ENCODE measurements around the gene PLOD1.
"Not testable (repeated sequence)": the region's sequence is repeated elsewhere in the genome, so short reads cannot be mapped to it uniquely, and the experiment has no call there.

PLOD1 gene

DNA sequence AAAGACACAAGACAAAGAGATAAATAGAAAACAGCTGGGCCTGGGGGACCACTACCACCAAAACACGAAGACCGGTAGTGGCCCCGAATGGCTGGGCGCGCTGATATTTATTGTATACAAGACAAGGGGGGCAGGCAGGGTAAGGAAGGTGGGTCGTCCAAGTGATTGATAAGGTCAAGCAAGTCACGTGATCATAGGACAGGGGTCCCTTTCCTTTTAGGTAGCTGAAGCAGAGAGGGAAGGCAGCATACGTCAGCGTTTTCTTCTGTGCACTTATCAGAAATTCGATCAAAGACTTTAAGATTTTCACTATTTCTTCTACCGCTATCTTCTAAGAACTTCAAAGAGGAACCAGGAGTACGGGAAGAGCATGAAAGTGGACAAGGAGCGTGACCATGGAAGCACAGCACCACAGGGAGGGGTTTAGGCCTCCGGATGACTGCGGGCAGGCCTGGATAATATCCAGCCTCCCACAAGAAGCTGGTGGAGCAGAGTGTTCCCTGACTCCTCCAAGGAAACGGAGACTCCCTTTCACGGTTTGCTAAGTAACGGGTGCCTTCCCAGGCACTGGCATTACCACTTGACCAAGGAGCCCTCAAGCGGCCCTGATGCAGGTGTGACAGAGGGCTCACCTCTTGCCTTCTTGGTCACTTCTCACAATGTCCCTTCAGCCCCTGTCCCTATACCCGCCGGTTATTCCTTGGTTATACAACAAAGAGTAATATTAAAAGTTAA, 21.9 kb upstream of the PLOD1 start:
- not testable (repeated sequence) for DNase-seq

DNA sequence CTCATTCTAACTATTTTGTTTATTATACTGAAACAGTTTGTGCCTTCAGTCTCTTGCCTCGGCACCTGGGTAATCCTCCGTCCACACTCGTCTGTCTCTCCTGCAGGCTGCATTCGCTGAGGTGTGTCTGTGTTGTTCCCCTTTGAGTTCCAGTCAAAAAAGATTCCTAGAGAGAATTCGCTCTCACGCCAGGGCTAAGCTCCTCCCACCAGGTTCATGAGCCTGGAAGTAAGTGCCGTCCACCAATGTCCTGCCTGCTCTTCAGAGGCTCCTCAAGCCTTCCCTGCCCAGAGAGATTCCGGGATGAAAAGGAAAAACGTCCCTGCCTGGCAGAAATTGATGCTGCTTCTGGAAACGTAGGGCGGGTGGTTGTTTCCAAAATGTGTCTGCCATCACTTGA, 21.2 kb upstream of the PLOD1 start:
- no peak for DNase-seq

DNA sequence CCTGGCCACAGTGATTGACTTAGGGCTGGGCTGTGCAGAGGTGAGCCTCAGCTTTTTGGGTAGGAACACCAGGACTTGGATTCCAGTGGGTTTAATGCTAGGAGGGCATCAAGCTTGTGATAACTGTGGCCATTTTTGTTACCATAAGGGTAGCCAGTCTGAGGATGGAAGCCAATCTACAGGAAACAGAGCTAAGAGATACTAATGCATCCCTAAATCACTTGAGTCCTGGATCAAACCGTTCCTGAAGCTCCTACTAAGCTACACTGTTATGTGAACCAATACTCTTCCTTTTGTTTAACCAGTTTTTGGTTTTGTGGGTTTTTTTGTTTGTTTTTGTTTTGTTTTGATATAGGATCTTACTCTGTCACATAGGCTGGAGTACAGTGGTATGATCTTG, 20.5 kb upstream of the PLOD1 start:
- DNase-seq, result no peak

DNA sequence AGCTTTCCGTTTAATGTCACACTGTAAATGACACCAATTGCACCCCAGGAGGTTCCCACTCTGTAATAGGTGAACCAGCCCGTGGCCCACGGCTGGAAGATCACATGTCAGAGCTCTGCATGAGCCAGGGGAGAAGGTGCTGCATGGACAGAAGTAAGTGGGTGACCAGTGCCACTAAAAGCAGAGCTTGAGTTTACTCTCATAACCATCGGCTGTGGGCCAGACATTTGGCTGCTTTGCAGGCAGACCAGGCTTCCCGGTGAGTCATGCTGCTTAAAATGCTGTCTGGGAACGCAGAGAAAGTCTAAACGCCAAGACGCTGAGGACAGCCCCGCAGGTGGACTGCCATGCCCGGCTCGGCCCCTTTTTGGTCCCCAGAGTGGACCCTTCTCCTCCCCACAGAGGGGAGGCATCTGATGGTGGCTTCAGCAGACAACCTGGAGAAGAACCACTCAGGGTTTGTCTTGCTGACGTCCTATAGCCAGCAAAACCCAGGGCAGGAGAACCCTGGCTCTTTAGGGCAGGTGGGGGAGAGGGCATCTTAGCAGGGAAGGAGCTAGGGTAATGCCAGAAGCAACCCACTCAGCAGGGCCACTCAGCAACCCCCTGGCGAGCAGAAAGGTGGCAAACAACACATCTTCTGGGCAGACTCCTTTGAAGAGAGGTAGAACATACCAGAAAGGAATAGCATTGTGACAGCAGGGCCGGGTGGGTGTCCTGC, 15.6 kb upstream of the PLOD1 start:
- DNase-seq, result no peak

DNA sequence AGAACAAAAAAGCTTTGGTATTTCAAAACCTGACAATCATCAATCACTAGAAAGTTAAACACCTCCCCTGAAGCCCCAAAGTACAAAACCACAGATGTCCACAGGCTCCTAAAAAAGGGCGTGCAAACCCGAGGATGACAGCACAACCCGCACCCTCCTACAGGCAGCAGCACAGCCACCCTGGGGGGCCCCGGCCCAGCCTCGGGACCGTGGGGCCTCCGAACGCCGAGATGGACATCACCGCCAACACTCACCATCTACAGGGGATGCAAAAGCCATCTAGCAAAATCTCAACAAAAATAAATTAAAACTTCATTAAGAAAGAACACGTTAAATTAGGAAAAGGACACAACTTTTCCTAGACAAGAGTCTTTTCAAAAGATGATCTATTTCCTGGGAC, 14.9 kb upstream of the PLOD1 start:
- DNase-seq, result no peak

DNA sequence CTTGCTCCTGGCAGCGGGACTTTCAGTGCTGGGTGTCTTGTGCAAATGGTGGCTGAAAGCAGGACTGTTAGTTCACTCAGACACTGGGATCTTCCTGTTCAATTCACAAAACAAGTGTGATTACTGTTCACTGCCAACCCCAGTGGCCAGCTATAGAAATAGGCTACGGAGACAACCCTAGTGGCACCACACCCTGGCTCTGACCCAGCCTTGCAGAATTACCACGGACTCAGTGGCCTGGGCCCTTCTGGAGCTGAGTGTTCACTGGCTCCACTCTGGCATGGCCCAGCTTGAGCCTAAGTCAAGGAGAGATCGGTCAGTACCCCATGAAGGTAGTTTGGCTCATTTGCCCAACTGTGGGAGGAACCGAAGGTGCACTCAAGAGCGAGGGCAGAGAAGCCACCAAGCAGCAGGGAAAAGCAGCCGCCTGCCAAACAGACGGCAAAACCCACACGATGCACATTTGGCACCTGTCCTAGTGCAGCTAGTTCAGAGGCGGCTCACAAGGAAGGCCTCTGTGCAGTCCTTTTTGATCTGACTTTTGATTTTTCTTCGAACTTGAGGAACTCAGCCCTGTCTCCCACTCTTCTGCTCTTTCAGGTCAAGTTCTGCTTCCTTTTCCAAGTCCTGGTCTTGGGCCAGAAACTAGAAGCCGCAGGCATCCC, 14.1 kb upstream of the PLOD1 start:
- no peak for DNase-seq

DNA sequence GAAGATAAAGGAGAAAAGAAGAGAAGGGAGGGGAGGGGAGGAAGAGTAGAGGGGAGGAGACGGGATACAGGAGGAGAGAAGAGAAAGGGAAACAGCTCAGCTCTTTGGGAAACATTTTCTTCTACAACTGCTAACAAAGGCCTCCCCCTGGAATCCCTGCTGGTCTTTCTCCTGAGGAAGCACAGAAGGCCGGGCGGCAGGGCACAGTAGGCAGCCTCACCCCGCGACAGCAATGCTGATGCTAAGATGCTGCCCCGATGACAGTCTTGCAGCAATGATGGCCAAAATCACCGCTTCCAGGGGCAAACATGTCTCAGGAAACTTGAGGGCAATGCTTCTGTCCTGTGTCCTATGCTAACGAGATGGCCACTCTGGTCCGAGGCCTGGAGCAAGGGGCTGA, 13.5 kb upstream of the PLOD1 start:
- DNase-seq, result no peak

DNA sequence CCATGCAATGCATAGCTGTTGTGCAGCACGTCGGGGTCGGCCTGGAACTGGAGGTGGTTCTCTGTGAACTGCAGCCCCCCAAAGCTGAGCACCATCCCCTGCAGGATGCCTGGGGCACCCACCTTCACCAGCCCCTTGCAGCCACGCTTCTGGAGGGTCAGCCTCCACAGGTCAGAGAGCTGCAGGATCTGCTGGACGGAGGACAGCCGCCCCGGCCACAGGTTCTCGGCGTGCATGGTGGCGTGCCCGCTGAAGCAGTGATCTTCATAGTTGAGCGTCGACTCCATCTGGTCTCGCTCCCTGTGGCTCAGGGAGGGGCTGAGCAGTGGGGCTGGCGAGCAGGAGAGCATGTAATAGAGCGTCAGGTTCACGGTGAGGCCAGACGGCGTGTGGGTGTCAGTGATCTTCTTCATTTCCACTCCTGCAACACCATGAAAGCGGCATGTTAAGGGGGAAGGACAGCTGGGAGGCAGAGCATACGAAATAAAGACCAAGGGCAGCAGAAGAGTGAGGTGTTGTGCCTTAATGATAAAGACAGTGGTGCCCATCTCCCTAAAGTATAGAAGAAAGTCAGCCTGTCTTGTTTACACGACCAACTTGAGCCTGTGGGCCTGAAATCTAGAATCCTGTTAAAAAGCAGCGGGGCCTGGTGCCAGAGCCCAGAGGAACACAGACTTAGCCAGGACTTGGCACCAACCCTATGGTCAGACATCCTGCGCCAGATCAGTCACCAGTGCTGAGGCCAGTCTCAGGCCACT, 11.3 kb upstream of the PLOD1 start:
- DNase-seq, result no peak

DNA sequence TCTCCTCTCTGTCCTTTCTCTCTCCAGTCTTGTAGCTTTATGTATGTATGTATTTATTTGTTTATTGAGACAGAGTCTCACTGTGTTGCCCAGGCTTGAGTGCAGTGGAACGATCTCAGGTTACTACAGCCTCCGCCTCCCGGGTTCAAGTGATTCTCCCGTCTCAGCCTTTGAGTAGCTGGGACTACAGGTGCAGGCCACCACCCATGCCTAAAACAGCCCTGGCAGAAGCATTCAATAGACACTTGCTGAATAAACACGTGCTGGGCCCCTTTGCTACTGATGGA, 10.7 kb upstream of the PLOD1 start:
- no peak for DNase-seq

DNA sequence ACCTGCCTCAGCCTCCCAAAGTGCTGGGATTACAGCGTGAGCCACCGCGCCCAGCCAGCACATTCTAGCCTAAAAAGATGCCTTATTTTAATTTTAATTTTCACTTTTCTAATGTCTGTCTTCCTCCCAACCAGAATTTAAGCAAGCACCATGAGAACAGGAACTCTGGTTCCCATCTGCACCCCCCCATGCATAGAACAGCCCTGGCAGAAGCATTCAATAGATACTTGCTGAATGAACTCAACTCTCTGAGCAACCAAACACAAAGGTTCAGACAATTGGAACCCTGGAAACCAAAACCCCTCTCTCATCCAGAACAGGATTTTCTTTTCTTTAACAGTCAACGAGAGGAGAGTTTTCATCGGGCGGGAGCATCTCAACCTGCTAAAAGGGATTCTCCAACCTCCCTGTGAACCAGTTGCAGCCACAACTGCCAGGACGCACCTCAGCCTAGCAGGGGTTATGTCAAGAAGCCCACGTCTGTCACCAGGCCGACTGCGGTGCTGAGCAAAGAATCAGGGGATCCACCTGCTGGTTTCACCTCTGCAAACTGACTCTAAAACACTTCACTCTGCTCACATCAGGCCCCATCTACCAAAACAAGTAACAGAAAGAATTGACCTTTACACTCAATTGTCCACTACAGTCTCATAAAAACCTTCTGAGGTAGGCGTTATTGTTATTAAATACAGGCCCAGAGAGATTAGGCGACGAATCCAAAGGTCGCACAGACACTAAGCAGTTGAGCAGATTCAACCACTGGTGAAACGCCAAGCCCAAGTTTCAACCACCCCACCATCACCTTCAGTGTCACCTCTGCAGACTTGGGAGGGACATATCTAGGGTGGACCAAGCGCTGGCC, 10.0 kb upstream of the PLOD1 start:
- DNase-seq, result no peak

DNA sequence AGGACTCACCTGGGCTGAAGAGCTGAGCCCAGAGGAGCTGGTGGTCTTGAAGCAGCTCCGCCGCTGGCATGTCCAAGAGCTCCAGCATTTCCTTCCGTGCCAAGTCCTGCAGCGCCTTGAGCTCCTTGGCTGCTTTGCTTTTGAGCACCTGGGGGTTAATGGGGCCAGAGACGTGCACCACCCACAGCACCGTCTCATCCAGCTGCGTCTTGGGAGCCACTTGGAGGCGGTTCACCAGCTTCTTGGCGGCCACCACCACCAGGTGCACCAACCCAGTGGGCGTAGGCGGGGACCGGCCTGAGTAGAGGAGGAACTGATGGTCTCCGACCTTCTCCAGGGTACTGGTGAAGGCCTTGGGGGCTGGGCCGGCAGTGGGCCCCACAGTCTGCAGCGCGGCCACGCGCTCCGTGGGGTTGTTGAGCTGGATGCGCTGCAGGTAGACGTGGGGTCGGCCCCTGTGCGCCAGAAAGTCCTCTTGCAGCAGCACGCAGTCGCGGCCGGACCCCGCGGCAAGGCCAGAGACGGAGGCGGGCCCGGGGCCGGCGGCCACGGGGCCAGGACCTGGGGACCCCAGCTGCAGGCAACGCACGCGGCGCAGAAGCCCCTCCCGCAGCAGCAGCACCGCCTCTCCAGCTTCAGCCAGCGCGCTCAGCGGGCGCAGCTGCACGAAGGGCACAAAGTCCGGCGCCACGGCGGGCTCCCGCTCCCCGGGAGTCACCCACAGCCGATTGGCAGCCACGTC, 9.2 kb upstream of the PLOD1 start:
- DNase-seq, result not testable (repeated sequence)

DNA sequence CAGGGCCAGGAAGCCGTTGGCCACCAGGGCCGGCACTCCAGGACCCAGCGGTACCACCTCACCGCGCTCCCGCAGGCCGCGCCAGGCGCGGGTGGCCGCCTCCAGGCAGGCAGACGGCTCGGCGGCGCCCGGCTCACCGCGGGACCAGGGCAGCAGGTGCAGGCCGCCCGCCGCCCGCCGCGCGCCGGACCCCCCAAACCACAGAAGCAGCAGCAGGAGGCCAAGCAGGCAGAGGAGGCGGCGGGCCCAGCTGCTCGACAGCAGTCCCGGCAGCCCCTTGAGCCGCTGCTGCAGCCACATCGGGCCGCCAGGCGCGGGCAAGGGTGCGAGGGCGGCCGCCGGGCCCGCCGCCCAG, 8.6 kb upstream of the PLOD1 start:
- no peak for DNase-seq

DNA sequence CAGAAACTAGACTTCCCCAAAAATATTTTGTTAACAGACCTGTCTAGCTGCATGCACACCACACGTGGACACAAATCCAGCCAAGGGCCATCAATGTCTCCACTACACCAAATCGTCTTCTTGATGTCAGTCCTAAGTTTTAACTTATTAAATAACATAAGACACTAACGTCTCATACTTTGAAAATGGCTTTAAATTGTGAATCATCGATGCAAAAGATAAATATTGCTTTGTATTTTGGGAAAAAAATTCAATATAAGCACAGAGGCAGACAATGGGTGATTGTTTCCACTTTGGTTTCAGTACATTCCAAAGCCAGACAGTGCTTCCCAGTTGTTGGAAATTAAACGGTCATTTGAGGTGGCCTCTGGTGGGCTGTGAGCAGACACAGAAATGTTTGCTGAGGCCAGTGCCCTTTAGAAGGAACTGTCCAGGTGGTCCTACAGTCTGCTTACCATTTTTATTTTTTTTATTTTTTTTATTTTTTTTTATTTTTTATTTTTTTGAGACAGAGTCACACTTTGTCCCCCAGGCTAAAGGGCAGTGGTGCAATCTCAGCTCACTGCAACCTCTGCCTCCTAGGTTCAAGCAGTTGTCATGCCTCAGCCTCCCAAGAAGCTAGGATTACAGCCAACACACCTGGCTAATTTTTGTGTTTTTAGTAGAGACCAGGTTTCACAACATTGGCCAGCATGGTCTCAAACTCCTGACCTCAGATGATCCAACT, 6.5 kb upstream of the PLOD1 start:
- no peak for DNase-seq

DNA sequence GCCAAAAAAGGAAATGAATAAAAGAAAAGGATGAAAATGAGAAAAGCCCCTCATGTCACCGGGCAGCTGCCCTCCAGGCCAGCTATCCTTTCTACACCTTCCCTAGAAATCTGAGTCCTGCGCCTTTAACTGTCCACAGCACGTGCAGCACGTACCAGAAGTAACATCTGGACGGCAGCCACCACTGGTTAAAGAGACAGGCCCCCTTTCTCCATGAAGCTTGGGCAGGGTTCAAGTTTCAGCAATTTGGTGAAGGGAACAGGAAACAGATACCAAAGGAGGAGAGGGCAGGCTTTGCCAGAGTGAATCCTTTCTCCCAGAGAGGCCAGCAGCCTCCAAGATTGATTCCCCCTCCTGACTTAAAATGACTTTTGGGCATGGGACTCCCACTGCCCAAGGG, 4.7 kb upstream of the PLOD1 start:
- DNase-seq, result no peak

DNA sequence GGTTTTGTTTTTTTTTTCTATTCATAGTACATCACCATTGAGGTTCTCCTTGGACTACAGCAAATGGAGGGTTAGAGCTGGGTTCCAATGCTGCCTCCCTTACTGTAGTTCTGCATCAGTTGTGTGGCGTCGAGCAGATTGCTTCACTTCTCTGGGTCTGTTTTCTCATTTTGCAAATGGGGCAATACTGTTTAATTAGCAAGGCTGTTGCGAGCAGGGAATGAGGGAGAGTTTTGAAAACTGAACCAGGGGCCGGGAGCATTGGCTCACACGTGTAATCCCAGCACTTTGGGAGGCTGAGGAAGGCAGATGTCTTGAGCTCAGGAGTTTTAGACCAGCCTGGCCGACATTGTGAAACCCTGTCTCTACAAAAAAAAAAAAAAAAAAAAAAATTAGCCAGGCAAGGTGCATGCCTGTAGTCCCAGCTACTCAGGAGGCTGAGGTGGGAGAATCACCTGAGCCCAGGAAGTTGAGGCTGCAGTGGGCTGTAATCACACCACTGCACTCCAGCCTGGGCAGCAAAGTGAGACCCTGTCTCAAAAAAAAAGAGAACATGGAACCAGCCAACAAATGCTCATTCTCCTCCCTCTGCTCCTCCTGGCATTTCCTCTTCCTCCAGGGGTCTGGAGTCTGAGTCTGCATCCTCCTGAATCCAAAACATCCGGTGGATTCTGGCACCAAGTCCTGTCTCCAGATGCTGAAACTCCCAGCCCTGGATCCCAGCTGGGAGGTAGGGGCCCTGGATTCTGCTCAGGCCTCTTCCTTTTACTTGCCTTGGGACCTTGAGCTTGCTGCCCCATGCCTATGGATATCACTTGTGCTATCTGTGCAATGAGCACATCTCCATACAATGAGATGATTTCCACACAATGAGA, 3.7 kb upstream of the PLOD1 start:
- DNase-seq, result no peak

DNA sequence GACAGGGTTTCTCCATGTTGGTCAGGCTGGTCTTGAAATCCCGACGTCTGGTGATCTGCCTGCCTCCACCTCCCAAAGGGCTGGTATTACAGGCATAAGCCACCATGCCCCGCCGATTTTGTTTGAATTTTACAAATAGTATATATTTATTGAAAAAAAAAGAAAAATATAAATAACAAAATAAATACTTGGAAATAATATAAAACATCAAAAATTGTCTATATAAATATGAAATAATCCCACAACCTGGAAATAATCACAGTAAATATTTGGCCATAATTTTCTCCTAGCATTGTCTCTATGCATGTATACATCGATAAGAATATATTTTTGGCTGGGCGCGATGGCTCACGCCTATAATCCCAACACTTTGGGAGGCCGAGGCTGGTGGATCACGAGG, 2.7 kb upstream of the PLOD1 start:
- DNase-seq, result no peak

DNA sequence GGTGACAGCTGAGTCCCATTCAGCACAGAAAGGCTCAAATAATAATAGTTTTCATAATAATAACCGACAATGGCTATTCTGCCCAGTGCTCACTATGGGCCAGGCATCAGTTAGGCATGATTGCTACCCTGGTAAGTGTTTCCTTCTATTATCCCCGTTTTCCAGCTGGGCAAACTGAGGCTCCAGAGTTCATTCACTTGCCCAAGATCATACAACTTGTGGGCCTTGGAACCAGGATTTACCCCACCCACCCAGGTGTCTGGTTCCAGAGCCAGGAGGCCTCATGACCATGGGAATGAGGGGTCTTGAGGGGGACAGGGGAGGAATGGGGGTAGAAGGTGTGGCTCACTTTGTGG, 518 bp downstream of the PLOD1 start:
- no peak for DNase-seq

DNA sequence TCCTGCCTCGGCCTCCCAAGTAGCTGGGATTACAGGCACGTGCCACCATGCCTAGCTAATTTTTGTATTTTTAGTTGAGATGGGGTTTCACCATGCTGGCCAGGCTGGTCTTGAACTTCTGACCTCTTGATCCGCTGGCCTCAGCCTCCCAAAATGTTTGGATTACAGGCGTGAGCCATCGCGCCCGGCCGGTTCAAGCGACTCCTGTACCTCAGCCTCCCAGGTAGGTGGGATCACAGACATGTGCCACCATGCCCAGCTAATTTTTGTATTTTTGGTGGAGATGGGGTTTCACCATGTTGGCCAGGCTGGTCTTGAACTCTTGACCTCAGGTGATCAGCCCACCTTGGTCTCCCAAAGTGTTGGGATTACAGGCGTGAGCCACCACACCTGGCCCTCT, 1.2 kb downstream of the PLOD1 start:
- not testable (repeated sequence) for DNase-seq

DNA sequence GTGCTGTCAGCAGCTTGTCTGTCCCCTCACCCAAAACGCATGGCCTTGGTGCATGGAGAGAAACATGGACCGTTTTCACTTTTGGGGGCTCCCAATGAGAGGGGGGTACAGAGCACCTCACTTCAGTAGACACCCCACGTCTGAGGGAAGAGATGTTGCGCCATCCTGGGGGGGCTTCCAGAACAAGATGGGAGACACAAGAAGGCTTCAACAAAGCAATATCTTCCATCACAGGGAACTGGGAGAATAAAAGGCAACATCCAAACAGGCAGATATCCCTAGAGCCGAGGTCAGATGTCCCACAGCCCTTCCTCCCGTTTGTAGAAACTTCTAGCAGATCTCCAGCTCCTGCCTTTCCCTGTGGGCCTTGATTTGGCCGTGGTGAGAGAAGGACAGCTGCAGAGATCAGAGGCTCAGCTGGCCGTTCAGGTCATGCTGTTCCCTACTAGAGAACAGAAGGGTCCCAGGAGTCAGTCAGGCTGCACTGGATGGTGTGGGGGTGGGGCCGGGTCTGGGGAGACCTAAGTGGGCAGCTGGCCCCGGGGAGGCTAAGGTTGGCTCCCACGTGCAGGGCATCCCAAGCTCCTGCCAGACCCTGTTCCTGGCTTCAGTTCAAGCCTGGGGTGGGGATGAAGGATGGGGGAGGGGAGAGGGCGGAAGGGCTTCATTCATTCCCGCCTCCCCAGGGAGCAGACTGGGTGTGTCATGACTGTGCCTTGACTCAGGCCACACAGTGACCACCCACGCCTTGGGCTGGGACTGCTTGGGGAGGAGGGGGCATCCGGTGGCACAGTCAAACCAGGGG, 4.4 kb downstream of the PLOD1 start:
- no peak for DNase-seq

DNA sequence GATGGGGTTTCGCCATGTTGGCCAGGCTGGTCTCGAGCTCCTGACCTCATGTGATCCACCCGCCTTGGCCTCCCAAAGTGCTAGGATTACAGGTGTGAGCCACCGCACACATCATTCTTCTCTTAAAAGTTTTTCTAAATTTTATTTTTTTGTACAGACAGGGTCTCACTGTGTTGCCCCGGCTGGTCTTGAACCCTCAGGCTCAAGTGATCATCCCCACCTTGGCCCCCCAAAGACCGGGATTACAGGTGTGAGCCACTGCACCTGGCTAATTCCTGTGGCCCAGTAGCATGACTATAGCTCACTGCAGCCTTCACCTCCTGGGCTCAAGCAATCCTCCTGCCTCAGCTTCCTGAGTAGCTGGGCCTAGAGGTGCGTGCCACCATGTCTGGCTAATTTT, 5.3 kb downstream of the PLOD1 start:
- not testable (repeated sequence) for DNase-seq
